Activated CD4-positive, alpha-beta T cell treated with anti-CD3 and anti-CD28 coated beads, Interleukin-2, amount 10 ng/mL, durations not matched to agents 7 days and 5 days (primary cell): Measurements from ENCODE around the gene ZNFX1. TPM values are rescaled to one million over a fixed set of nuclear protein-coding genes. Genes with fewer than 3 reads are reported as not detected.
"Not testable (repeated sequence)": the region's sequence is repeated elsewhere in the genome, so short reads cannot be mapped to it uniquely, and the experiment has no call there.

Experiments
- CTCF ChIA-PET: fragments of 350-600 bp; sonication (Branson Sonifier 250); formaldehyde crosslinking; loops from one replicate; lab custom pipeline; 2021; ENCODE audit warnings: antibody characterized with exemption; lab: Charles Lee
- POLR2A ChIA-PET: fragments of 350-600 bp; sonication (Branson Sonifier 250); formaldehyde crosslinking; loops from one replicate; lab custom pipeline; 2021; ENCODE audit warnings: antibody characterized with exemption; lab: Charles Lee
- DNase-seq: peaks from one replicate; pipeline ENCODE4 v3.0.0-alpha.2; 2020
- H3K27ac Mint-ChIP-seq: one replicate; pipeline ENCODE4 v1.8.0; 2021; ENCODE audit warnings: mild to moderate bottlenecking, moderate library complexity, mixed read lengths
- H3K27me3 Mint-ChIP-seq: one replicate; pipeline ENCODE4 v1.8.0; 2021; ENCODE audit warnings: mixed read lengths
- H3K36me3 Mint-ChIP-seq: one replicate; pipeline ENCODE4 v1.8.0; 2021; ENCODE audit warnings: low read depth, mixed read lengths
- H3K4me1 Mint-ChIP-seq: one replicate; pipeline ENCODE4 v1.8.0; 2021; ENCODE audit warnings: mixed read lengths
- H3K4me3 Mint-ChIP-seq: one replicate; pipeline ENCODE4 v1.8.0; 2021; ENCODE audit warnings: mild to moderate bottlenecking, moderate library complexity, mixed read lengths
- H3K9me3 Mint-ChIP-seq: one replicate; pipeline ENCODE4 v1.8.0; 2021; ENCODE audit warnings: mixed read lengths
- total RNA-seq, 2 experiments: library from RNA; stranded (reverse); gene quantifications; one replicate each; pipeline ENCODE4 v1.2.3, GENCODE V29; 2021

ZNFX1 gene
- total RNA-seq, 2 experiments from 2014 or later: 79.7 to 85.3 TPM

DNA sequence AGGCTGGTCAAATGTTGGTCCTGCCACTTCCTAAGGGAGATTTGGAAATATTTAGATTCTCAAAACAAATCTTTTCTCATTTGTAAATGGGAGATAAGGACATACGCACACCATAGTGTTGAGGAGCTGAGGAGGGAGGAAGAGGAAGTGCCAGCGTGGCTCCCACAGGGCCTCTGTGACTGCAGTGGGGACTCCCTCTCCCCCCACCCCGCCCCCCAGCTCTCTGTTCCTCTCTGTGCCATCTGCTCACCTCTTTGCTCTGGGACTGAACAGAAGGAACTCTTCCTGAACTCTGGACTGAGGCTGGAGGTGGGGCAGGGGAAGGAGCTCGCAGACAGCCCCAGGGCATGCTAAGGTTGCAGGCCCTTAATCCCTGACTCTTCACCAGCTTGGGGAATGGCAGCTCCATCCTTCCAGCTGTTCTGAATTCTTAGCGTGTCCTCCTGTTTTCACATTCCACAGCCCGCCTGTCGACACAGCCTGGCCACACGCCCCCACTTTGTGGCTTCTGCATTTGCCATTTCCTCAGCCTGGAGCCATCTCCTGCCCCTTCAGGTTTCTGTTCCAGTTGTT lies 47.2 kb downstream of the ZNFX1 start:
- H3K36me3 Mint-ChIP-seq: peaks cover 56% of the 10 kb centered on the region
- CTCF ChIA-PET: no interaction called here
- POLR2A ChIA-PET: no interaction called here

DNA sequence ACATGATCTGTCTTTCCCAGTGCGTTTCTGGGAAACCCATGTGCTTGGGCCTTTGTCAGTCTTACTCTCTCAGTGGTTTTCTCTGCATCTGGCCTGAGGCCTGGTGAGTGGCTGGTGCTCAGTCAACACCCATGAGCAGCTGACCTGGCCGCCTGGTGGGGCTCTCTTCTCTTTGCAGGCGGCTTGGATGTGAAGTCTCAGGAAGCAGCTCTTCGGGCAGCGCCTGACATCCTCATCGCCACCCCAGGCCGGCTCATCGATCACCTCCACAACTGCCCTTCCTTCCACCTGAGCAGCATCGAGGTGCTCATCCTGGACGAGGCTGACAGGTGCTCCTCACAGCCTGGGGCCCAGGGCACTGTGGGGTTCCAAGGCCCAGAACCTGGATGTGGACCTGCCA lies 47.8 kb downstream of the ZNFX1 start:
- H3K36me3 Mint-ChIP-seq: peaks cover 58% of the 10 kb centered on the region
- no peak overlapping the region for H3K4me3 Mint-ChIP-seq
- POLR2A ChIA-PET: no interaction called here
- peaks cover 2% of the 10 kb centered on the region for H3K4me1 Mint-ChIP-seq
- H3K27me3 Mint-ChIP-seq: no peaks in the 10 kb centered on the region
- DNase-seq: no peak
- CTCF ChIA-PET: no interaction called here
- no peak overlapping the region for H3K27ac Mint-ChIP-seq
- H3K9me3 Mint-ChIP-seq: no peaks in the 10 kb centered on the region

More for the DNA sequence above, 47.2 kb downstream of the ZNFX1 start:
- Mint-ChIP-seq H3K4me1 (peaks cover 2% of the 10 kb centered on the region), H3K9me3 (no peaks in the 10 kb centered on the region), H3K27me3 (no peaks in the 10 kb centered on the region), H3K27ac (no peak overlapping the region), H3K4me3 (no peak overlapping the region)
- no peak for DNase-seq

DNA sequence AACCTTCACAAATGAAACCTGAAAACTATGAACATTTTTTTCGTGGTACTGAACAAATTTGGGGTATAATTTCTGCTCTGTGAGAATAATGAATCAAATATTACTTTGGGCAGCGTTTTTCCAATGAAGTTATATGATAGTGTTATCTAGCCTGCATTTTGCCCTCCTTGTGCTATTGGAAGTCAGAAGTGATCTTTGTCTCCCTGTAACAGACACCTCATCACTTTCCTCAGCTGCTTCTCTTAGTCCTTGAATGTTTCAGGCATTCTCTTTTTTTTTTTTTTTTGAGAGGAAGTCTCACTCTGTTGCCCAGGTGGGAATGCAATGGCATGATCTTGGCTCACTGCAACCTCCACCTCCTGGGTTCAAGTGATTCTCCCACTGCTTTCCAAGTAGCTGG lies 48.5 kb downstream of the ZNFX1 start:
- Mint-ChIP-seq H3K9me3 (no peaks in the 10 kb centered on the region), H3K27me3 (no peaks in the 10 kb centered on the region), H3K4me1 (peaks cover 2% of the 10 kb centered on the region), H3K4me3 (no peak overlapping the region), H3K27ac (no peak overlapping the region), H3K36me3 (peaks cover 58% of the 10 kb centered on the region)
- no peak for DNase-seq
- ChIA-PET POLR2A (no interaction called here), CTCF (no interaction called here)

DNA sequence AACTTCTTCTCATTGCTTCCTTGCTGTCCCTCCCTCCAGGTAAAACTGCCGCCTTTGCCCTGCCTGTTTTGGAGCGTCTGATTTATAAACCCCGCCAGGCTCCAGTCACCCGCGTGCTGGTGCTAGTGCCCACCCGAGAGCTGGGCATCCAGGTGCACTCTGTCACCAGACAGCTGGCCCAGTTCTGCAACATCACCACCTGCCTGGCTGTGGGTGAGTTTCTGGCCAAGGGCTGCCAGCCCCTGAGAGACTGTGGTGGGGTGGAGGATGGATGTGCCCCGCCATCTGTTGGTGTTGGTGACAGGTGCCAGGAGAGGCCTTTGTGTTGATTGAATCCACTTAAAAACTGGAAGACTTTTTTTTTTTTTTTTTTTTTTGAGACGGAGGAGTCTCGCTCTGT lies 49.2 kb downstream of the ZNFX1 start:
- Mint-ChIP-seq H3K27ac (no peak overlapping the region), H3K9me3 (no peaks in the 10 kb centered on the region), H3K27me3 (no peaks in the 10 kb centered on the region), H3K4me3 (no peak overlapping the region), H3K4me1 (peaks cover 2% of the 10 kb centered on the region), H3K36me3 (peaks cover 56% of the 10 kb centered on the region)
- no peak for DNase-seq
- CTCF ChIA-PET: interaction anchor here (1.1 kb wide), 1 partner anchor 17 kb away, joined by 3 read pairs; no protein-coding TSS in a partner anchor
- POLR2A ChIA-PET: no interaction called here

DNA sequence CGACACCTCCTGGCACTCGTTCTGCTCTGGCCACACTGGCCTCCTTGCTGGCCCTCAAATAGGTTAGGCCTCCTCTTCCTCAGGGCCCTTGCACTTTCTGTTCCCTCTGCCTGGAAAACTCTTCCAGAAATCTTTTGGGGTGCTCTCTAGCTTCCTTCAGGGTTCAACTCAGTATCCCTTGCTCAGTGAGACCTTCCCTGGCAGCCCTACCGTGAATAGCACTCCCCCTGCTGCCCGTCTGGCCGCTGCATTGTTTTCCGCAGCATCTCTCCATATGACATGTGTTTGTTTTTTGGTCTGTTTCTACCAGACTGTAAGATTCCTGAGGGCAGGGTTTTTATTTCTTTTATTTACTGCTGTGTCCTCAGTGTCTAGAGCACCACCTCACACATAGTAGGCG lies 52.0 kb downstream of the ZNFX1 start:
- POLR2A ChIA-PET: no interaction called here
- CTCF ChIA-PET: no interaction called here
- Mint-ChIP-seq H3K9me3 (no peaks in the 10 kb centered on the region), H3K4me3 (no peak overlapping the region), H3K27me3 (no peaks in the 10 kb centered on the region), H3K36me3 (peaks cover 63% of the 10 kb centered on the region), H3K27ac (no peak overlapping the region), H3K4me1 (peaks cover 2% of the 10 kb centered on the region)
- DNase-seq: no peak

DNA sequence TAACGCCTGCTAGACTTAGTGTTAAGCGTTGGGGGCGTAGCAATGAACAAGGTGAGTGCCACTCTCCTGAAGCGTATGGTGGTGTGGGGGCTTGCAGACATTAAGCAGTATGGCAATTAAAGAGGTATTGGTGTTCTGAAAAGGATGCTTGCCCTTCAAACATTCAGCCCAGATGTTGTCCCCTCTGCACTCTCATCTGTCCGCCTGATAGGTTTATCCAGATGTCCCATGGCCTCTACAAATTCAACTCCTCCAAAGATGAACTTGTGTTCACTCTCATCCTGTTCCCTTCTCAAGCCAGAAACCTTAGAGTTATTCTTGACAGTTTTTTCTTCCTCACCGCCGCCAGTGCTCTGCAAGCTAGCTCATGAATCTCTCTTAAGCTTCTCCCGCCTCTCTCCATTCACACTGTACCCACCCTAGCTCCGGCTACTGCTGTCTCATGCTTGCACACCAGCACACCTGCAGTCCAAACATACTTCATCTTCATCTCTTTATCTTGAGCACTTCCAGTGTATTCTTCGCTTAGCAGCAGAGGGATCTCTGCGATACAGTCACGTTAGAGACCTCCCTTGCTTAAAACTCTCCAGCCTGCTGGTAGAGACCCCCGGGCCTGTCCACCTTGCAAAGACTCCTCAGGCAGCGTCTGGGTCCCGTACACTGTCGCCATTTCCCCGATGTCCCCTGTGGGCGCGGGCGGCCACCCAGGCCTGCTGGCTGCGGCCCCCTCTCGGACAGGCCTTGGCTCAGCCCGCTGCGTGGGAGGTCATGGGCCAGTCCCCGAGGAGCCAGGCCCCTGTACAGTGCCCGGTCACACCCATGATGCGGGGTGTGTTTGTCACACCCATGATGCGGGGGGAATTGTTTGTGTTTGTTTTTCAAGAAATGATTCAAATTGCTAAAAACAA lies 57.7 kb downstream of the ZNFX1 start:
- H3K36me3 Mint-ChIP-seq: peaks cover 36% of the 10 kb centered on the region

DNA sequence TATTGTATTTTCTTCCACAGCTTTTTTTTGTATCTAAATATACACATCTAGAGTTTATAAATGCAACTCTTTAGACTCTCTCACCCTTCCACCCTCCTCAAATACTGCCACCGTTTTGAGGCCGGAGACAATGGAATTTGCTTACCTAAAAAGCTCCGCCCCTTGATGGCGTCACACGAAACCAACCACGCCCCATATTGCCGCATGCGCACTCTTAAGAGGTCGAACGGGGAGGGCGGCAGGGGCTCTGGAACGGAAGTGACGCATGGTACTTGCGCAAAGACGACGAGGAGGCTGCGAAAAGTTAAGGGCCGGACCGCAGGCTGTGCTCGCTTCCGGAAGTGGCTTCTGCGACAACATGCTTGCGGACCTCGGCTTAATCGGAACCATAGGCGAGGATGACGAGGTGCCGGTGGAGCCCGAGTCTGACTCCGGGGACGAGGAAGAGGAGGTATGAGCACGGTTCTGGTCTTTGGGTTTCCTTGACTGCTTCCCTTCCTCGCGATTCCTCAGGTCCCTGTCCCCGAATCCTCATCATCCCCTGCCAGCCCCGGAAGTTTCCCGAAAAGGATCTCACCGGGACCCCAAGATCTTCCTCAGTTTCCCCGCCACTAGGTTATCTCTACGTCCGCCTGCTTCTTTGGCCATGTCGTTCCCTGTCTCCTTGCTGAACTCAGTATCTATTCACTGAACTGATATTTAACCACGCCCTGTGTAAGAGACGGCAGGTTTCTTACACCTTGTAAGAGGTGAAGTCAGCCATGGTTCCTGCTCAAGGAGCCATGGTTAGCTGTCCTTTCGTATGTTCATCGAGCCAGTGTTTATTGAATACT lies 58.5 kb downstream of the ZNFX1 start, which contains the start of gene DDX27:
Gene DDX27 (plus strand): TSS at position 326 of the 833 bp plus-strand sequence. CDS start 33 bp downstream, at position 359.
- ChIA-PET CTCF (interaction anchor here (0.6 to 1.8 kb wide), 6 partner anchors 18 to 174 kb away, joined by 3 to 6 read pairs (median 3); no protein-coding TSS in a partner anchor), POLR2A (no interaction called here)
- DNase-seq: peak; percentile 97
- no peaks in the 10 kb centered on the region for H3K27me3 Mint-ChIP-seq
- peaks cover 28% of the 10 kb centered on the region for H3K36me3 Mint-ChIP-seq
- H3K9me3 Mint-ChIP-seq: no peaks in the 10 kb centered on the region
- peak within 1 kb of the TSS; percentile 98 for H3K27ac Mint-ChIP-seq
- H3K4me3 Mint-ChIP-seq: peak within 1 kb of the TSS; percentile 93
- H3K4me1 Mint-ChIP-seq: peaks cover 20% of the 10 kb centered on the region

More for the DNA sequence above, 57.7 kb downstream of the ZNFX1 start:
- Mint-ChIP-seq H3K27ac (peak overlapping the region; percentile 98), H3K9me3 (no peaks in the 10 kb centered on the region), H3K4me3 (peak overlapping the region; percentile 93), H3K4me1 (peaks cover 20% of the 10 kb centered on the region), H3K27me3 (no peaks in the 10 kb centered on the region)
- ChIA-PET POLR2A (interaction anchor here (0.6 kb wide), 1 partner anchor 1162 kb away, joined by 3 read pairs; no protein-coding TSS in a partner anchor), CTCF (interaction anchor here (0.6 kb wide), 1 partner anchor 170 kb away, joined by 3 read pairs; no protein-coding TSS in a partner anchor)
- no peak for DNase-seq

DNA sequence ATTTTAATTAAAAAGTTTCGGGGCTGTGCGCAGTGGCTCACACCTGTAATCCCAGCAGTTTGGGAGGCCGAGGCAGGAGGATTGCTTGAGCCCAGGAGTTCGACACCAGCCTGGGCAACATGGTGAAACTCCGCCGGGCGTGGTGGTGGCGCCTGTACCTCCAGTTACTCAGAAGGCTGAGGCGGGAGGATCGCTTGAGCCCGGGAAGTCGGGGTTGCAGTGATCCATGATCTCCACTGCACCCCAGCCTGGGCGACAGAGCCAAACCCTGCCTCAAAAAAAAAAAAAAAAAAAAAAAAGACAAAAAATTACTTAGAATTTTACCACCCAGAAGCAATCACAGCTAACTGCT lies 59.1 kb downstream of the ZNFX1 start:
- POLR2A ChIA-PET, DNase-seq, H3K9me3 Mint-ChIP-seq, H3K27me3 Mint-ChIP-seq: not testable (repeated sequence)
- peaks cover 20% of the 10 kb centered on the region for H3K4me1 Mint-ChIP-seq
- H3K4me3 Mint-ChIP-seq: peak overlapping the region; percentile 93
- H3K27ac Mint-ChIP-seq: peak overlapping the region; percentile 98
- CTCF ChIA-PET: interaction anchor here (0.6 to 1.8 kb wide), 4 partner anchors 17 to 173 kb away, joined by 3 to 6 read pairs (median 4); no protein-coding TSS in a partner anchor
- H3K36me3 Mint-ChIP-seq: peaks cover 24% of the 10 kb centered on the region

DNA sequence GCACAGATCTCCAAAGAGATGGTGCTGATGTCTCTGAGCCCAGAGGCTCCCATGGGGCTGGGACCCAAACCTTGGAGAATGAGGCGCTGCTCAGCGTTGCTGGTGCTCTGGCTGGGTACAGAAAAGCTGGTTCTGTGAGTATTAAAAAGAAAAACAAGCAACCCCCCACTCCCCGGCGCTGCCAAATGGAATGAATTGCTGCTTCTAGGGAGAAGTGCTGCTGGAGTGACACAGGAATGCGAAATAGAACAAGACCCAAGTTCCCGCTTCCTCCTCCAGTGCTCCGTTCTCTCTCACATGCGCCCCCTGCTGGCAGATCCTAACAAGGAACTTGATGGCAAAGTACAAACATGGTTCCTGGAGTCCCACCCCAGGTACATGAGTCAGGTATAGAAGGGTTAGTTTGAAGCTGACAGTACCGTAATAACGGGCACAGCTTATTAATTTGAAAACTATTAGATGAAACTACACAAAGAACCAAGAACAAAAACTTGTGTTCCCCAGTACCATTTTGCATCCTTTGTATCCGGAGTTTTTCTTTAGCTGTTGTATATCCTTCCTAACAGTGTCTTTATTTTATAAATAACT lies 60.8 kb downstream of the ZNFX1 start:
- no peak overlapping the region for H3K4me3 Mint-ChIP-seq
- POLR2A ChIA-PET: no interaction called here
- peaks cover 1% of the 10 kb centered on the region for H3K27me3 Mint-ChIP-seq
- H3K9me3 Mint-ChIP-seq: no peaks in the 10 kb centered on the region
- DNase-seq: peak; percentile 95
- H3K36me3 Mint-ChIP-seq: peaks cover 16% of the 10 kb centered on the region
- CTCF ChIA-PET: interaction anchor here (0.6 to 2.4 kb wide), 22 partner anchors 9 to 113 kb away, joined by 3 to 12 read pairs (median 4); no protein-coding TSS in a partner anchor
- H3K4me1 Mint-ChIP-seq: peaks cover 20% of the 10 kb centered on the region
- peak overlapping the region; percentile 21 for H3K27ac Mint-ChIP-seq

DNA sequence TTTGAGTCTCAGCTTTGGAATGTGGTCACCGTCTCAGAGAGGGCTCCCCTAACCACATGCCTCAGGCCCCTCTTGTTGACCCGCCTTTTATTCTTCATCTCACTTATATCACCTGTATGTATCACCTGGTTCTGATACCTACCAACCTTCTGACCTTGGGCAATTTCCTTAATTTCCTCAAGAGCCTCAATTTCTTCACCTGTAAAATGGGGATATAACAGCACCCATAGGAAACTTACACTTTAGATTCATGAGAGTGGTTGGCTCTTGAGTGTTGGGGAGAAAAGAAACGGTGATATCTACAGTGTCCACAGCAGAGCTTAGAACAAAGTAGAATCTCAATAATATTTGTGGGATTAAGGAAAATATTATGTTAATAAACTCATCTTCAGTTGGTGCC lies 62.6 kb downstream of the ZNFX1 start:
- Mint-ChIP-seq H3K9me3 (peaks cover 8% of the 10 kb centered on the region), H3K4me1 (peaks cover 14% of the 10 kb centered on the region), H3K27ac (no peak overlapping the region), H3K36me3 (peaks cover 6% of the 10 kb centered on the region), H3K4me3 (no peak overlapping the region), H3K27me3 (peaks cover 1% of the 10 kb centered on the region)
- ChIA-PET CTCF (interaction anchor here (1.0 kb wide), 1 partner anchor 10 kb away, joined by 4 read pairs; no protein-coding TSS in a partner anchor), POLR2A (no interaction called here)
- no peak for DNase-seq

GRCh38 chr20:49214571-49214970 lies 63.3 kb downstream of the ZNFX1 start:
- ChIA-PET CTCF (interaction anchor here (0.9 to 1.0 kb wide), 2 partner anchors 10 to 168 kb away, joined by 3 to 4 read pairs; partner anchors contain the start of gene CSE1L), POLR2A (no interaction called here)
- H3K27ac Mint-ChIP-seq: no peak overlapping the region
- H3K4me3 Mint-ChIP-seq: no peak overlapping the region
- DNase-seq: no peak
- peaks cover 11% of the 10 kb centered on the region for H3K9me3 Mint-ChIP-seq
- peaks cover 1% of the 10 kb centered on the region for H3K27me3 Mint-ChIP-seq
- H3K36me3 Mint-ChIP-seq: peaks cover 3% of the 10 kb centered on the region
- peaks cover 8% of the 10 kb centered on the region for H3K4me1 Mint-ChIP-seq

DNA sequence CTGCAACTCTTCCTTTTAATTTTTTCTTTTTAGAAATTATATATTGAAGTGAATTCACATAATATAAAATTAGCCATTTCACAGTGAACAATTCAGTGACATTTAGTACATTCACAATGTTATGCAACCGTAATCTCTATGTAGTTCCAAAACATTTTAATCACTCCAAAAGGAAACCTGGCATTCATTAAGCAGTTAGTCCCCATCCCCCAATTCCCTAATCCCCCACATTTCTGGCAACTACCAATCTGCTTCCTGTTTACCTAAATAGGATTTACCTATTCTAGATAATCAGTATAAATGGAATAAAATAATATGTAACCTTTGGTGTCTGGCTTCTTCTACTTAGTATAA lies 67.1 kb downstream of the ZNFX1 start:
- Mint-ChIP-seq H3K4me1 (no peaks in the 10 kb centered on the region), H3K9me3 (peaks cover 11% of the 10 kb centered on the region), H3K4me3 (no peak overlapping the region), H3K36me3 (peaks cover 3% of the 10 kb centered on the region), H3K27me3 (peaks cover 1% of the 10 kb centered on the region), H3K27ac (no peak overlapping the region)
- POLR2A ChIA-PET: no interaction called here
- DNase-seq: no peak
- CTCF ChIA-PET: no interaction called here
